H9 (cell line): ENCODE data around the gene RIC1. TPM values are rescaled to one million over a fixed set of nuclear protein-coding genes. Genes with fewer than 3 reads are reported as not detected.

Experiments used
- DNase-seq: peaks from one replicate; pipeline ENCODE4 v3.0.0-alpha.2; 2017
- H2AFZ ChIP-seq: one replicate; pipeline ENCODE4 v1.6.1; 2013; ENCODE audit warnings: mild to moderate bottlenecking, low read length, control low read depth, moderate library complexity
- H2AK5ac ChIP-seq: 2 replicates; pipeline ENCODE4 v1.6.1; 2013; ENCODE audit warnings: low read length, control low read depth, mixed read lengths; ENCODE audit not compliant: insufficient read length
- H2BK120ac ChIP-seq: one replicate; pipeline ENCODE4 v1.6.1; 2013; ENCODE audit warnings: low read depth, mild to moderate bottlenecking, low read length, control low read depth, inconsistent platforms; ENCODE audit not compliant: poor library complexity, severe bottlenecking
- H2BK12ac ChIP-seq: 2 replicates; pipeline ENCODE4 v1.6.1; 2013; ENCODE audit warnings: low read length, control low read depth, mixed read lengths, low read depth; ENCODE audit not compliant: insufficient read length
- H2BK15ac ChIP-seq: 2 replicates; pipeline ENCODE4 v1.6.1; 2013; ENCODE audit warnings: low read depth, low read length, control low read depth
- H2BK20ac ChIP-seq: one replicate; pipeline ENCODE4 v1.6.1; 2013; ENCODE audit warnings: low read depth, mild to moderate bottlenecking, low read length, control low read depth, inconsistent platforms; ENCODE audit not compliant: poor library complexity, severe bottlenecking
- H2BK5ac ChIP-seq: 2 replicates; pipeline ENCODE4 v1.6.1; 2013; ENCODE audit warnings: low read length, control low read depth, mixed read lengths; ENCODE audit not compliant: insufficient read length
- H3K14ac ChIP-seq: 2 replicates; pipeline ENCODE4 v1.6.1; 2013; ENCODE audit warnings: low read length, control low read depth; ENCODE audit not compliant: insufficient read depth
- H3K18ac ChIP-seq: 2 replicates; pipeline ENCODE4 v1.6.1; 2013; ENCODE audit warnings: low read depth, mild to moderate bottlenecking, mixed read lengths, low read length, control low read depth; ENCODE audit not compliant: insufficient read length
- H3K23ac ChIP-seq: 2 replicates; pipeline ENCODE4 v1.6.1; 2013; ENCODE audit warnings: low read length, control low read depth, mixed read lengths, low read depth; ENCODE audit not compliant: insufficient read length
- H3K23me2 ChIP-seq: 2 replicates; pipeline ENCODE4 v1.6.1; 2013; ENCODE audit warnings: low read depth, mild to moderate bottlenecking, mixed read lengths, low read length, control low read depth; ENCODE audit not compliant: insufficient read length, poor library complexity, severe bottlenecking
- H3K27ac ChIP-seq: 2 replicates; pipeline ENCODE4 v1.5.1; 2013; ENCODE audit warnings: low read length, control low read depth, mixed read lengths, low read depth; ENCODE audit not compliant: insufficient read length
- H3K27me3 ChIP-seq: 2 replicates; pipeline ENCODE4 v1.6.1; 2013; ENCODE audit warnings: low read length, control low read depth, inconsistent platforms; ENCODE audit not compliant: insufficient read depth
- H3K4ac ChIP-seq: 2 replicates; pipeline ENCODE4 v1.6.1; 2013; ENCODE audit warnings: low read depth, mild to moderate bottlenecking, control low read depth, inconsistent platforms, low read length, moderate library complexity
- H3K4me1 ChIP-seq: 2 replicates; pipeline ENCODE4 v1.6.1; 2013; ENCODE audit warnings: low read length, control low read depth, inconsistent platforms; ENCODE audit not compliant: insufficient read depth
- H3K4me2 ChIP-seq: 2 replicates; pipeline ENCODE4 v1.6.1; 2013; ENCODE audit warnings: low read length, control low read depth, mixed read lengths; ENCODE audit not compliant: insufficient read length, insufficient read depth
- H3K56ac ChIP-seq: 2 replicates; pipeline ENCODE4 v1.6.1; 2013; ENCODE audit warnings: low read depth, mild to moderate bottlenecking, mixed read lengths, low read length, control low read depth; ENCODE audit not compliant: insufficient read length
- H3K79me1 ChIP-seq: 2 replicates; pipeline ENCODE4 v1.6.1; 2013; ENCODE audit warnings: low read depth, mild to moderate bottlenecking, moderate library complexity, low read length, control low read depth, inconsistent platforms; ENCODE audit not compliant: insufficient read depth, poor library complexity, severe bottlenecking
- H3K79me2 ChIP-seq: 2 replicates; pipeline ENCODE4 v1.6.1; 2013; ENCODE audit warnings: low read length, control low read depth, inconsistent platforms; ENCODE audit not compliant: insufficient read depth
- H3K9ac ChIP-seq: 2 replicates; pipeline ENCODE4 v1.6.1; 2013; ENCODE audit warnings: low read length, control low read depth, mixed read lengths; ENCODE audit not compliant: insufficient read length; ENCODE audit errors: extremely low read depth
- H3K9me3 ChIP-seq: one replicate; pipeline ENCODE4 v1.6.1; 2013; ENCODE audit warnings: low read depth, low read length, inconsistent platforms; ENCODE audit not compliant: control insufficient read depth
- H3T11ph ChIP-seq: one replicate; pipeline ENCODE4 v1.6.1; 2013; ENCODE audit warnings: mild to moderate bottlenecking, low read length, control low read depth, inconsistent platforms
- H4K20me1 ChIP-seq: one replicate; pipeline ENCODE4 v1.6.1; 2013; ENCODE audit not compliant: control insufficient read depth, insufficient read length, insufficient read depth
- H4K5ac ChIP-seq: 2 replicates; pipeline ENCODE4 v1.6.1; 2013; ENCODE audit warnings: low read depth, mild to moderate bottlenecking, mixed read lengths, low read length, control low read depth; ENCODE audit not compliant: insufficient read length
- H4K8ac ChIP-seq: replicated peaks from 2 replicates; pipeline ENCODE4 v1.6.1; 2013; ENCODE audit warnings: low read length, control low read depth, mixed read lengths, low read depth; ENCODE audit not compliant: insufficient read length
- H4K91ac ChIP-seq: 2 replicates; pipeline ENCODE4 v1.6.1; 2013; ENCODE audit warnings: low read depth, mild to moderate bottlenecking, moderate library complexity, mixed read lengths, low read length, control low read depth; ENCODE audit not compliant: insufficient read length
- H3K27ac Mint-ChIP-seq, 3 experiments: 2 replicates in 2 of 3; 3 replicates in 1 of 3; pipeline ENCODE4 v1.8.0; 2020 to 2021; ENCODE audit warnings: mixed read lengths in 3 of 3, mild to moderate bottlenecking in 1 of 3, moderate library complexity in 1 of 3
- H3K27me3 Mint-ChIP-seq: 2 replicates; pipeline ENCODE4 v1.8.0; 2021; ENCODE audit warnings: low read depth, mild to moderate bottlenecking, moderate library complexity, mixed read lengths
- H3K36me3 Mint-ChIP-seq, 3 experiments: 2 replicates in 2 of 3; 3 replicates in 1 of 3; pipeline ENCODE4 v1.8.0; 2020 to 2021; ENCODE audit warnings: low read depth in 3 of 3, mixed read lengths in 3 of 3; ENCODE audit not compliant: insufficient read depth in 1 of 3
- H3K4me1 Mint-ChIP-seq, 2 experiments: 2 replicates each; pipeline ENCODE4 v1.8.0; 2020; ENCODE audit warnings: mixed read lengths in 2 of 2
- H3K4me3 Mint-ChIP-seq, 2 experiments: 2 replicates in 1 of 2; 3 replicates in 1 of 2; pipeline ENCODE4 v1.8.0; 2020 to 2021; ENCODE audit warnings: mild to moderate bottlenecking in 2 of 2, mixed read lengths in 2 of 2, moderate library complexity in 1 of 2
- H3K9me3 Mint-ChIP-seq, 2 experiments: 2 replicates in 1 of 2; 3 replicates in 1 of 2; pipeline ENCODE4 v1.8.0; 2020; ENCODE audit warnings: mild to moderate bottlenecking in 2 of 2, mixed read lengths in 2 of 2, moderate library complexity in 1 of 2
- WGBS: extraction: QIAGEN DNeasy Blood & Tissue Kit; methylation state at CpG from one replicate; pipeline ENCODE4 v1.1.7; 2013; ENCODE audit warnings: missing lambda C conversion rate, low lambda C conversion rate, mixed read lengths; ENCODE audit not compliant: insufficient read length; ENCODE audit errors: extremely low coverage; 5-methylcytosine and 5-hydroxymethylcytosine counted together
- total RNA-seq: library from RNA; stranded (reverse); gene quantifications from 2 replicates; pipeline ENCODE4 v1.2.1, GENCODE V29; 2021
- TF ChIP-seq, protein P1 (sequence below): fragments of 200-600 bp; sonication (generic); conservative IDR thresholded peaks from 3 replicates; pipeline ENCODE4 v1.8.0; 2021; ENCODE audit warnings: antibody characterized with exemption, mild to moderate bottlenecking

The RIC1 gene
- total RNA-seq, 1 experiment from 2014 or later: 13.7 TPM

DNA sequence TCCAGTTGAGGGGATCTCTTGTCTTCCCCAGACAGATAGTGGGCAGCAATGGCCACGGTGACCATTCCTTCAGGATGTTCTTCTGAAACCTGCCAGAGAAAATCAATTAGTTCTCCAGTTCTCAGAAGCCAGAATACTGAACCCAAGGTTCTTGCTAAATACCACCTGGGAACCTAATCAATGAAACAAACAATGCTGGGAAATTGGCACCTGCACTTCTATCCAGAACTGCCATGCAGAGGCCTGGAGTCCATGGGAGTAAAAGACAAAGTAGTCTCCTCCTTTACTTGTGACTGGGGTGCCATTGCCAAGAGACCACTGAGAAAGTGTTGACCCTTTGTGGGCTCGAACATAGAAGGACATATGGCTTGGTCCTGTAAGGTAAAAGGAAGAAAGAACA is 158.3 kb downstream of the RIC1 start:
- no peak overlapping the region for H4K5ac ChIP-seq
- H3K4me1 ChIP-seq: no peaks in the 10 kb centered on the region
- H4K20me1 ChIP-seq: no peaks in the 10 kb centered on the region
- H2BK15ac ChIP-seq: no peak overlapping the region
- no peaks in the 10 kb centered on the region for H3K79me2 ChIP-seq
- H2AFZ ChIP-seq: no peak overlapping the region
- no peak overlapping the region for H3K4ac ChIP-seq
- H3K27ac Mint-ChIP-seq: no peak overlapping the region
- H3K56ac ChIP-seq: no peak overlapping the region
- H3K27me3 ChIP-seq: no peaks in the 10 kb centered on the region
- H2BK20ac ChIP-seq: no peak overlapping the region
- H4K91ac ChIP-seq: no peak overlapping the region
- no peak overlapping the region for H2BK12ac ChIP-seq
- no peak overlapping the region for H3K27ac ChIP-seq
- no peak overlapping the region for H2BK120ac ChIP-seq
- no peak overlapping the region for H3T11ph ChIP-seq
- no peak overlapping the region for H3K4me2 ChIP-seq
- WGBS: no CpG with 5 or more reads among the region's 2 CpGs
- no peak overlapping the region for H3K14ac ChIP-seq
- no peaks in the 10 kb centered on the region for H3K23me2 ChIP-seq
- no peak overlapping the region for H3K4me3 Mint-ChIP-seq
- H3K36me3 Mint-ChIP-seq: peaks cover 12 to 35% (median 26%) of the 10 kb centered on the region in 3 experiments
- H3K9ac ChIP-seq: no peak overlapping the region
- H3K9me3 ChIP-seq: no peaks in the 10 kb centered on the region
- peaks cover 8 to 9% of the 10 kb centered on the region in 2 experiments for H3K4me1 Mint-ChIP-seq
- no peak overlapping the region for H2AK5ac ChIP-seq
- H3K9me3 Mint-ChIP-seq: peaks cover 13 to 15% of the 10 kb centered on the region in 2 experiments
- no peaks in the 10 kb centered on the region for H3K79me1 ChIP-seq
- no peak for DNase-seq
- H2BK5ac ChIP-seq: no peak overlapping the region
- no peak overlapping the region for H3K18ac ChIP-seq
- H4K8ac ChIP-seq: no peak overlapping the region
- TF ChIP-seq, protein P1, sequence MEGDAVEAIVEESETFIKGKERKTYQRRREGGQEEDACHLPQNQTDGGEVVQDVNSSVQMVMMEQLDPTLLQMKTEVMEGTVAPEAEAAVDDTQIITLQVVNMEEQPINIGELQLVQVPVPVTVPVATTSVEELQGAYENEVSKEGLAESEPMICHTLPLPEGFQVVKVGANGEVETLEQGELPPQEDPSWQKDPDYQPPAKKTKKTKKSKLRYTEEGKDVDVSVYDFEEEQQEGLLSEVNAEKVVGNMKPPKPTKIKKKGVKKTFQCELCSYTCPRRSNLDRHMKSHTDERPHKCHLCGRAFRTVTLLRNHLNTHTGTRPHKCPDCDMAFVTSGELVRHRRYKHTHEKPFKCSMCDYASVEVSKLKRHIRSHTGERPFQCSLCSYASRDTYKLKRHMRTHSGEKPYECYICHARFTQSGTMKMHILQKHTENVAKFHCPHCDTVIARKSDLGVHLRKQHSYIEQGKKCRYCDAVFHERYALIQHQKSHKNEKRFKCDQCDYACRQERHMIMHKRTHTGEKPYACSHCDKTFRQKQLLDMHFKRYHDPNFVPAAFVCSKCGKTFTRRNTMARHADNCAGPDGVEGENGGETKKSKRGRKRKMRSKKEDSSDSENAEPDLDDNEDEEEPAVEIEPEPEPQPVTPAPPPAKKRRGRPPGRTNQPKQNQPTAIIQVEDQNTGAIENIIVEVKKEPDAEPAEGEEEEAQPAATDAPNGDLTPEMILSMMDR: no peak
- no peaks in the 10 kb centered on the region; the same call in 1 of the 2 replicates for H3K27me3 Mint-ChIP-seq
- no peak overlapping the region for H3K23ac ChIP-seq
